Ascending aorta (tissue), 2 donors: Measurements from ENCODE around the gene SPATA4. TPM values are rescaled to one million over a fixed set of nuclear protein-coding genes. Genes with fewer than 3 reads are reported as not detected.
A peak's percentile ranks its signal among the peaks of the same experiment; 100 is the strongest.

Experiments used
- DNase-seq, 2 donors: peaks; one replicate each; pipeline ENCODE4 v3.0.0-alpha.2; 2019; ENCODE audit warnings: low spot score in 2 of 2
- H3K27ac ChIP-seq, 2 donors: fragments of 200-600 bp; sonication (generic); one replicate each; pipeline ENCODE4 v1.5.1; 2016 to 2017; ENCODE audit warnings: mild to moderate bottlenecking in 1 of 2
- H3K27me3 ChIP-seq: fragments of 200-600 bp; sonication (generic); one replicate; pipeline ENCODE4 v1.5.1; 2017
- H3K36me3 ChIP-seq, 2 donors: fragments of 200-600 bp; sonication (generic); one replicate each; pipeline ENCODE4 v1.5.1; 2016
- H3K4me1 ChIP-seq, 2 donors: fragments of 200-600 bp; sonication (generic); one replicate each; pipeline ENCODE4 v1.5.1; 2016 to 2017; ENCODE audit warnings: mild to moderate bottlenecking in 1 of 2
- H3K4me3 ChIP-seq, 2 donors: fragments of 200-600 bp; sonication (generic); one replicate each; pipeline ENCODE4 v1.5.1; 2016 to 2017; ENCODE audit warnings: mild to moderate bottlenecking in 1 of 2
- H3K9me3 ChIP-seq, 2 donors: fragments of 200-600 bp; sonication (generic); one replicate each; pipeline ENCODE4 v1.5.1; 2016
- CTCF ChIP-seq, 3 experiments: fragments of 200-600 bp in 2 of 3; fragments of 450-650 bp in 1 of 3; sonication (generic) in 2 of 3; IDR thresholded peaks; one replicate each; pipeline ENCODE4 v1.5.1; 2016 to 2019; ENCODE audit warnings: antibody characterized with exemption in 3 of 3, mild to moderate bottlenecking in 1 of 3, moderate library complexity in 1 of 3
- intact Hi-C: fragments of 100-400 bp; cut with DNase I; formaldehyde crosslinking; loops from one replicate; pipeline ENCODE4 v1.15.1; 2023
- total RNA-seq: library from RNA; depleted of rRNA; stranded (reverse); fragments of >200 nt; gene quantifications from one replicate; pipeline ENCODE4 v1.1.0, GENCODE V29; 2016

SPATA4 gene
- total RNA-seq, 1 donor from 2014 or later: not detected

DNA sequence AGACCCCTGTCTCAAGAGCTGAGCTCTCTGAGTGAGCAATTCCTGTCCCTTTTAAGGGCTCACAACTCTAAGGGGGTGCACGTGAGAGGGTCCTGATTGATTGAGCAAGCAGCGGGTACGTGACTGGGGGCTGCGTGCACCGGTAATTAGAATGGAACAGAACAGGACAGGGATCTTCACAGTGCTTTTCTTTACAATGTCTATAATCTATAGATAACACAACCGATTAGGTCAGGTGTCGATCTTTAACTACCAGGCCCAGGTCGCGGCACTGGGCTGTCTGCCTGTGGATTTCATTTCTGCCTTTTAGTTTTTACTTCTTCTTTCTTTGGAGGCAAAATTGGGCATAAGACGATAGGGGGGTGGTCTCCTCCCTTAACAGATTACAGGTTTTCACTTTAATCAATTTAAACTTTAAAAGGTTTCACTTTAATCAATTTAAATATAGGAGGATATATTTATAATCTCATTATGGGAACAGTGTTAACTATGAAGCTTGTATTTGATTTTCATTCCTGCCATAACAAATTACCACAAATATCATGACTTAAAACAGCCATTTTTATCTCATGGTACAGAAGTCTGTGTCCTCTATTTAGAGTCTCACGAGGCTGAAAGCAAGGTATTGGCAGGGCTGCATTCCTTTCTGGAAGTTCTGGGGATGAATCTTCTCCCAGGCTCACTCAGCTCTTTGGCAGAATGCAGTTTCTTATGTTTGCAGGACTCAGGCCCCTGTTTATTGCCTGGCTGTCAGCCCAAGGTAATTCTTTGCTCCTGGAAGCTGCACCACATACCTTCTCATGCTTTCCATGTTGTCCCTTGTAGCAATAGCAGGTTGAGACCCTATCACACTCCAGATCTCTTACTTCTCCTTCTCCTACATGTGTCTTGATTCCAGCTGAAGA is 5.2 kb downstream of the SPATA4 start:
- no peak overlapping the region for H3K27ac ChIP-seq
- DNase-seq: no peak
- no peak overlapping the region for H3K4me3 ChIP-seq
- no peaks in the 10 kb centered on the region for H3K36me3 ChIP-seq
- peaks cover 0 to 5% of the 10 kb centered on the region in 2 donors for H3K4me1 ChIP-seq
- no peaks in the 10 kb centered on the region for H3K9me3 ChIP-seq
- intact Hi-C loops: loop anchor here (5.0 kb wide), 1 partner anchor 38 kb away; no protein-coding TSS in a partner anchor
- no peaks in the 10 kb centered on the region for H3K27me3 ChIP-seq
- no peak for TF ChIP-seq CTCF (IDR thresholded peaks at IDR 0.05)

DNA sequence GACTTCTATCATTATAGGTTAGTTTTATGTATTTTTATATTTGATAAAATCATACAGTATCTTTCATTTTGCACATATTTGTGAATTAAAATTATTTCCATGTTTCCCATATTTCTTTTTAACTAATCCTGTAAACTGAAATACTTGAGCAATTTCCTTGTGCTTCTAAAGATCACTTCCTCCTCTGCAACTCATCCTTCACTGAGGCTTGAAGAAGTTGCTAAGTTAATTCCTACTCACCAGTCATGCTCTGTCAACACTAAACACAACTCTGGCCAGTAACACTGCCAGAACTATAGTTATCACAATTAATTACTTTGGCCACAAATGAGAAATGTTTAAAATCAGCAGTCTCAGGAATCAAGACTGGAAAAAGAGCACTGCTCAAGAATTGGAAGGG is 6.7 kb downstream of the SPATA4 start:
- H3K4me1 ChIP-seq: peaks cover 0 to 8% of the 10 kb centered on the region in 2 donors
- H3K9me3 ChIP-seq: no peaks in the 10 kb centered on the region
- no peaks in the 10 kb centered on the region for H3K27me3 ChIP-seq
- DNase-seq: no peak
- no peaks in the 10 kb centered on the region for H3K36me3 ChIP-seq
- intact Hi-C loops: loop anchor here (5.0 kb wide), 1 partner anchor 36 kb away; no protein-coding TSS in a partner anchor
- no peak for TF ChIP-seq CTCF (IDR thresholded peaks at IDR 0.05)
- no peak overlapping the region for H3K27ac ChIP-seq
- H3K4me3 ChIP-seq: no peak overlapping the region

DNA sequence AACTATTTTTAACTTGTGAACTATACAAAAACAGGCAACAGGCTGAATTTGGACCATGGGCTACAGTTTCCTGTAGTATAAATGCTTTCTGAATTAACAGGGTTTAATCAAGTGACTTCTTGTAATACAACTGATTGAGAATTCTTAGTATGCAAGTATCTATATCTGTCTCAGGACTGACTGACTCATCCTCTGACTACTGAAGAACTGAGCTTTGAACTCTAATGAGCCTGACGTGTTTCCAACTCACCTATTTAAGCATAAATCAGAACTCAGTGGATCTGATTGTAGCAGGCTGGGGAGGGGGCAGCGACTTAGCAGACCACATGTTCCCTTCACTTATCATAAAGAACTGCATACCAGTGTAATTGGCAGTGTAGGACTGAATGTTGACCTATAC is 7.8 kb downstream of the SPATA4 start:
- Histone ChIP-seq H3K27ac (peak overlapping the region; percentile 77 to 79), H3K4me3 (no peak overlapping the region), H3K27me3 (no peaks in the 10 kb centered on the region), H3K36me3 (no peaks in the 10 kb centered on the region), H3K4me1 (peaks cover 0 to 8% of the 10 kb centered on the region in 2 donors), H3K9me3 (no peaks in the 10 kb centered on the region)
- intact Hi-C loops: loop anchor here (2.0 to 5.0 kb wide), 2 partner anchors 35 to 51 kb away; no protein-coding TSS in a partner anchor
- no peak for TF ChIP-seq CTCF (IDR thresholded peaks at IDR 0.05)
- DNase-seq: no peak

DNA sequence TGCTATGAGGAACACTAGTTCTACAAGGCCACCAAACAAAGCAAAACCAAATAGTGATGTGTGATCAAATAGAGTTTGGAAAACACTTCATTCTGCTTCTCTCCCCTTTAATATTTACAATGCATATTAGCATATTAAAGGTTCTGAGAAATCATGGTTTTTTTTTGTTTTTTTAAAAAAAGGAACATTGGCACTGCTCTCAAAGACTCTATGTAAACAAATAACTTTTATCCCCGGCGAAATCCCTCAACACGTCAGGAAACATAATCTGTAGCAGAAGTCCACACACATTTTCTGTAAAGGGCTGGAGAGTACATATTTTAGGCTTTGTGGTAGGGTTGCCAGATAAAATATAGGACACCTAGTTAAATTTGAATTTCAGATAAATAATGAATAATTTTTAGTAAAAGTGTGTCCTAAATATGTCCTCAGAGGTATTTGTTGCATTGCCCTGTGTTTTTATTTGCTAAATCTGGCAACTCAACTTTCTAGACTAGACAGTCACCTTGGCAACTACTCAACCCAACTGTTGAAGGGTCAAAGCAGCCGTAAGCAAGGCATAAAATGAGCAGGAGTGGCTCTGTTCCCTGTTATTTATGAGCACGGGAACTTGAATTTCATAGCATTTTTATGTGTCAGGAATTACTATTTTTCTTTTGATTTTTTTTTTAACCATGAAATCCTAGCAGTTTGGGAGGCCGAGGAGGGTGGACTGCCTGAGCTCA is 8.6 kb downstream of the SPATA4 start:
- H3K27me3 ChIP-seq: no peaks in the 10 kb centered on the region
- no peak for TF ChIP-seq CTCF (IDR thresholded peaks at IDR 0.05)
- H3K4me3 ChIP-seq: no peak overlapping the region
- H3K27ac ChIP-seq: peak overlapping the region; percentile 77 to 79
- peaks cover 0 to 8% of the 10 kb centered on the region in 2 donors for H3K4me1 ChIP-seq
- no peak for DNase-seq
- H3K36me3 ChIP-seq: no peaks in the 10 kb centered on the region
- intact Hi-C loops: loop anchor here (2.0 to 5.0 kb wide), 2 partner anchors 35 to 52 kb away; no protein-coding TSS in a partner anchor
- H3K9me3 ChIP-seq: no peaks in the 10 kb centered on the region

DNA sequence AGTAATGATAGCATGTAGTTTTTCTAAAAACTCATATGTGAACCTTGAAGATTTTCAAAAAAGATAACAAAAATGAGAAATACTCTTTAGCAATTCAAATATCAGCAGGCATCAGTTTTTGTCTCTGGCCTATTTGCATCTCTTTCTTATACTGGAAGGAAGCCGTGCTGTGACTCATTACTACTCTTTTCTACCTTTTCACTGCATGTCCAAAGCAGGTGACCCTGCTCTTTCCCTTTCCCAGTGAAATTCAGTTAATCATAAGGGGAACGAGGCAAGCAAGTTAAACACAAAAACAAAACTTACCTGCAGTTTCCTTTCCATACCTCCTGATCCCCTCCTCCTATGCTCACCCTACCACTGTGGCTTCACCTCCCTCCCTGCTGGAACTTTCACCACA is 9.3 kb downstream of the SPATA4 start:
- no peaks in the 10 kb centered on the region for H3K36me3 ChIP-seq
- peaks cover 0 to 8% of the 10 kb centered on the region in 2 donors for H3K4me1 ChIP-seq
- TF ChIP-seq CTCF (IDR thresholded peaks at IDR 0.05): no peak
- DNase-seq: no peak
- H3K27me3 ChIP-seq: no peaks in the 10 kb centered on the region
- H3K9me3 ChIP-seq: no peaks in the 10 kb centered on the region
- peak overlapping the region; percentile 77 to 79 for H3K27ac ChIP-seq
- H3K4me3 ChIP-seq: no peak overlapping the region
- intact Hi-C loops: loop anchor here (2.0 to 5.0 kb wide), 2 partner anchors 34 to 53 kb away; no protein-coding TSS in a partner anchor
